ENCODE measurements around the gene MICALL1.
"Not testable (repeated sequence)": the region's sequence is repeated elsewhere in the genome, so short reads cannot be mapped to it uniquely, and the experiment has no call there.

The MICALL1 gene

GRCh38 chr22:37954686-37955085 lies 48.6 kb downstream of the MICALL1 start:
- peaks cover 4% of the 10 kb centered on the region for H3K4me1 ChIP-seq (ENCODE audit: control insufficient read depth, insufficient read depth, low read length)

GRCh38 chr22:37955825-37956397 lies 49.8 kb downstream of the MICALL1 start:
- not testable (repeated sequence) for H3K9ac ChIP-seq (ENCODE audit: low read depth, low read length); H3K4me1 ChIP-seq (ENCODE audit: control insufficient read depth, insufficient read depth, low read length); H3K9me3 ChIP-seq (ENCODE audit: control insufficient read depth, insufficient read depth, low read length); H3K4me3 ChIP-seq (ENCODE audit: low read depth, low read length)
- Histone ChIP-seq H3K27me3 (ENCODE audit: control insufficient read depth, insufficient read depth, low read length) (peaks cover 11% of the 10 kb centered on the region), H3K36me3 (ENCODE audit: control insufficient read depth, insufficient read depth, low read length) (peaks cover 34% of the 10 kb centered on the region)

More at GRCh38 chr22:37954686-37955085, 48.6 kb downstream of the MICALL1 start:
- peaks cover 26% of the 10 kb centered on the region for H3K36me3 ChIP-seq (ENCODE audit: control insufficient read depth, insufficient read depth, low read length)
- no peak overlapping the region for H3K9ac ChIP-seq (ENCODE audit: low read depth, low read length)
- peak overlapping the region; percentile 97 for H3K4me3 ChIP-seq (ENCODE audit: low read depth, low read length)
- H3K9me3 ChIP-seq (ENCODE audit: control insufficient read depth, insufficient read depth, low read length) = no peaks in the 10 kb centered on the region
- H3K27me3 ChIP-seq (ENCODE audit: control insufficient read depth, insufficient read depth, low read length) = peaks cover 11% of the 10 kb centered on the region

DNA sequence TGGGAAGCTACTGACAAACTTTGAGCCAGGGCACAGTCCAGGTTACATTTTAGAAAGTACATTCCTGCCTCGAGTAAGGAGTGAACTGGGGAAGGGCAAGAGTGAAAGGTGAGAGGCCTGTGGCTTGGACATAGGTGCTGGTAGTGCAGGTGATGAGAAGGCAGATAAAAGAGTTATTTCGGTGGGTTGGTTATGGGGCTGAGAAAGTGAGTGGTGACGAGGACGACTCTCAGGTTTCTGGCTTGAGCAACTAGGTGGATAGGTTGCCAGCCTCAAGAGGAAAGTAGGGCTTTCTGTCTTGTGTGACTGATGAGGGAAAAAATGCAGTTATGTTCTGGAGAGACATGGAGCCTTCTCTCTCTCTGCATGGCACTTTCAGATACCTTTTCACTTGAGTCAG lies 51.1 kb downstream of the MICALL1 start:
- Histone ChIP-seq H3K4me1 (ENCODE audit: control insufficient read depth, insufficient read depth, low read length) (peaks cover 4% of the 10 kb centered on the region), H3K4me3 (ENCODE audit: low read depth, low read length) (no peak overlapping the region), H3K27me3 (ENCODE audit: control insufficient read depth, insufficient read depth, low read length) (peaks cover 8% of the 10 kb centered on the region), H3K9ac (ENCODE audit: low read depth, low read length) (no peak overlapping the region), H3K36me3 (ENCODE audit: control insufficient read depth, insufficient read depth, low read length) (peaks cover 42% of the 10 kb centered on the region), H3K9me3 (ENCODE audit: control insufficient read depth, insufficient read depth, low read length) (no peaks in the 10 kb centered on the region)

- H3K9me3 ChIP-seq (ENCODE audit: control insufficient read depth, insufficient read depth, low read length) = no peaks in the 10 kb centered on the region
- H3K4me3 ChIP-seq (ENCODE audit: low read depth, low read length) = no peak overlapping the region
- H3K9ac ChIP-seq (ENCODE audit: low read depth, low read length) = no peak overlapping the region
- no peaks in the 10 kb centered on the region for H3K27me3 ChIP-seq (ENCODE audit: control insufficient read depth, insufficient read depth, low read length)
- peaks cover 42% of the 10 kb centered on the region for H3K36me3 ChIP-seq (ENCODE audit: control insufficient read depth, insufficient read depth, low read length)
- H3K4me1 ChIP-seq (ENCODE audit: control insufficient read depth, insufficient read depth, low read length) = peaks cover 4% of the 10 kb centered on the region
Measured at GRCh38 chr22:37959231-37959825, 53.2 kb downstream of the MICALL1 start.

GRCh38 chr22:37961062-37961461 lies 55.0 kb downstream of the MICALL1 start:
- H3K9ac ChIP-seq (ENCODE audit: low read depth, low read length) = no peak overlapping the region
- peaks cover 42% of the 10 kb centered on the region for H3K36me3 ChIP-seq (ENCODE audit: control insufficient read depth, insufficient read depth, low read length)
- H3K27me3 ChIP-seq (ENCODE audit: control insufficient read depth, insufficient read depth, low read length) = no peaks in the 10 kb centered on the region
- no peak overlapping the region for H3K4me3 ChIP-seq (ENCODE audit: low read depth, low read length)
- H3K4me1 ChIP-seq (ENCODE audit: control insufficient read depth, insufficient read depth, low read length) = no peaks in the 10 kb centered on the region
- H3K9me3 ChIP-seq (ENCODE audit: control insufficient read depth, insufficient read depth, low read length) = no peaks in the 10 kb centered on the region

- no peak overlapping the region for H3K9ac ChIP-seq (ENCODE audit: low read depth, low read length)
- H3K4me1 ChIP-seq (ENCODE audit: control insufficient read depth, insufficient read depth, low read length) = peaks cover 4% of the 10 kb centered on the region
- H3K9me3 ChIP-seq (ENCODE audit: control insufficient read depth, insufficient read depth, low read length) = no peaks in the 10 kb centered on the region
- H3K4me3 ChIP-seq (ENCODE audit: low read depth, low read length) = no peak overlapping the region
- no peaks in the 10 kb centered on the region for H3K27me3 ChIP-seq (ENCODE audit: control insufficient read depth, insufficient read depth, low read length)
- peaks cover 16% of the 10 kb centered on the region for H3K36me3 ChIP-seq (ENCODE audit: control insufficient read depth, insufficient read depth, low read length)
Measured at GRCh38 chr22:37965940-37966664, 60.0 kb downstream of the MICALL1 start.

GRCh38 chr22:37967147-37967546 lies 61.0 kb downstream of the MICALL1 start:
- Histone ChIP-seq H3K27me3 (ENCODE audit: control insufficient read depth, insufficient read depth, low read length) (no peaks in the 10 kb centered on the region), H3K4me1 (ENCODE audit: control insufficient read depth, insufficient read depth, low read length) (peaks cover 10% of the 10 kb centered on the region), H3K9ac (ENCODE audit: low read depth, low read length) (no peak overlapping the region), H3K36me3 (ENCODE audit: control insufficient read depth, insufficient read depth, low read length) (peaks cover 11% of the 10 kb centered on the region), H3K4me3 (ENCODE audit: low read depth, low read length) (no peak overlapping the region), H3K9me3 (ENCODE audit: control insufficient read depth, insufficient read depth, low read length) (no peaks in the 10 kb centered on the region)

GRCh38 chr22:37967637-37968451 lies 61.7 kb downstream of the MICALL1 start:
- Histone ChIP-seq H3K27me3 (ENCODE audit: control insufficient read depth, insufficient read depth, low read length) (no peaks in the 10 kb centered on the region), H3K9ac (ENCODE audit: low read depth, low read length) (no peak overlapping the region), H3K36me3 (ENCODE audit: control insufficient read depth, insufficient read depth, low read length) (peaks cover 15% of the 10 kb centered on the region), H3K9me3 (ENCODE audit: control insufficient read depth, insufficient read depth, low read length) (no peaks in the 10 kb centered on the region), H3K4me1 (ENCODE audit: control insufficient read depth, insufficient read depth, low read length) (peaks cover 12% of the 10 kb centered on the region), H3K4me3 (ENCODE audit: low read depth, low read length) (no peak overlapping the region)

- Histone ChIP-seq H3K27me3 (ENCODE audit: control insufficient read depth, insufficient read depth, low read length) (no peaks in the 10 kb centered on the region), H3K4me1 (ENCODE audit: control insufficient read depth, insufficient read depth, low read length) (peaks cover 12% of the 10 kb centered on the region), H3K4me3 (ENCODE audit: low read depth, low read length) (no peak overlapping the region), H3K36me3 (ENCODE audit: control insufficient read depth, insufficient read depth, low read length) (peaks cover 18% of the 10 kb centered on the region), H3K9me3 (ENCODE audit: control insufficient read depth, insufficient read depth, low read length) (no peaks in the 10 kb centered on the region), H3K9ac (ENCODE audit: low read depth, low read length) (no peak overlapping the region)
Measured at GRCh38 chr22:37968452-37969251, 62.6 kb downstream of the MICALL1 start.

GRCh38 chr22:37970864-37971263 lies 64.8 kb downstream of the MICALL1 start:
- peaks cover 12% of the 10 kb centered on the region for H3K4me1 ChIP-seq (ENCODE audit: control insufficient read depth, insufficient read depth, low read length)
- no peaks in the 10 kb centered on the region for H3K27me3 ChIP-seq (ENCODE audit: control insufficient read depth, insufficient read depth, low read length)
- no peak overlapping the region for H3K4me3 ChIP-seq (ENCODE audit: low read depth, low read length)
- H3K36me3 ChIP-seq (ENCODE audit: control insufficient read depth, insufficient read depth, low read length) = peaks cover 27% of the 10 kb centered on the region
- H3K9ac ChIP-seq (ENCODE audit: low read depth, low read length) = no peak overlapping the region
- no peaks in the 10 kb centered on the region for H3K9me3 ChIP-seq (ENCODE audit: control insufficient read depth, insufficient read depth, low read length)

Data from iPS-15b (cell line).